Activated naive CD8-positive, alpha-beta T cell treated with anti-CD3 and anti-CD28 coated beads, Interleukin-2, amount 50 U/mL, for 16 hours (primary cell): Measurements from ENCODE around the gene TCEAL9.
"Not testable (repeated sequence)": the region's sequence is repeated elsewhere in the genome, so short reads cannot be mapped to it uniquely, and the experiment has no call there.

Experiments used
- DNase-seq: peaks from one replicate; pipeline ENCODE4 v3.0.0-alpha.2; 2020; ENCODE audit warnings: low read depth, low spot score

TCEAL9 gene, protein sequence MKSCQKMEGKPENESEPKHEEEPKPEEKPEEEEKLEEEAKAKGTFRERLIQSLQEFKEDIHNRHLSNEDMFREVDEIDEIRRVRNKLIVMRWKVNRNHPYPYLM

GRCh38 chrX:103356130-103356798, at the start of gene TCEAL9:
Gene TCEAL9 (plus strand): TSS chrX:103356506. CDS start chrX:103357685, 1,179 bp downstream.
- no peak for DNase-seq

- no peak for DNase-seq
Measured at GRCh38 chrX:103309860-103310554, 46.3 kb upstream of the TCEAL9 start.

GRCh38 chrX:103310555-103311398, 45.5 kb upstream of the TCEAL9 start, which contains the start of gene BEX2:
Gene BEX2 (minus strand): TSS chrX:103310990. CDS start chrX:103309976, 1,014 bp downstream.
- peak; percentile 71 for DNase-seq

DNA sequence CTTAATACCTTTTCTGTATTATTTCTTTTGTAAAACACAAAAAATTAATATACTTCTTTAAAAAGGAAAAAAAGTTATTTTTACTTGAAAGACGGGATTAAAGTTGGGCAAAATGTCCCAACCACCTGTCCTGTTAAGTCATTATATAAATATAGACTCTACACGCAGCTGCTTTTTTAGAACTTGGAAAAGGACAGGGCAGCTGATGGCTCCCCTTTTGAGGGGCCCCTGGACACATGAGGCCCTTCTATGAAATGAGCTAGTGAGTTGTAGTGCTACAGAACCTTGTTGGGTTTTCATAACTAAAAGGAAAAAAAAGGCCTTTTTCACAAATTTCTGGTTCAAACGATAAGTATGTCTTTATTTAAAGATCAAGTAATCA, 44.9 kb upstream of the TCEAL9 start:
- no peak for DNase-seq

- no peak for DNase-seq
Measured at GRCh38 chrX:103329991-103330390, 26.3 kb upstream of the TCEAL9 start, which contains the start of gene TCEAL7. Gene TCEAL7 (plus strand): TSS chrX:103330239. CDS start chrX:103331404, 1,165 bp downstream.

GRCh38 chrX:103330681-103331288, 25.5 kb upstream of the TCEAL9 start:
- DNase-seq: no peak

DNA sequence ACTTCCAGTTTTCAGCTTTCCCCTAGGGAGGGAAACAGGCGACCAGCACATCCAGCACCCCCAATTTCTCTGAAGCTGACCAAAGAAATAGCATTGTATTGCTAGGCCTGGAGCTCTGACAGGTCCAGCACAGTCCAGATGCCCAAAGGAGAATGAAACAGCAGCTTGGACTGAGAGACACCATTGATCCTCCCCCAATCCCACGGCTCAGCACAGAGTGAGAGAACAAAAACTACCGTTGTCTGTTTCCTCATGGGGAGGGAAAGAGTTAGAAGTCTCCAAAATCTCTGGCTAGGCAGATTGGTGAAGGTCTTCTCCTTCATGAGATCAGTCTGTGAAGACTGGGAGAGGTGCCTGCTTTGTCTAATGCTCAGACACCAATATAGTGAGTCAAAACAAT, 17.6 kb upstream of the TCEAL9 start:
- DNase-seq: no peak

- DNase-seq: peak; percentile 3
Measured at GRCh38 chrX:103343105-103343504, 13.2 kb upstream of the TCEAL9 start.

DNA sequence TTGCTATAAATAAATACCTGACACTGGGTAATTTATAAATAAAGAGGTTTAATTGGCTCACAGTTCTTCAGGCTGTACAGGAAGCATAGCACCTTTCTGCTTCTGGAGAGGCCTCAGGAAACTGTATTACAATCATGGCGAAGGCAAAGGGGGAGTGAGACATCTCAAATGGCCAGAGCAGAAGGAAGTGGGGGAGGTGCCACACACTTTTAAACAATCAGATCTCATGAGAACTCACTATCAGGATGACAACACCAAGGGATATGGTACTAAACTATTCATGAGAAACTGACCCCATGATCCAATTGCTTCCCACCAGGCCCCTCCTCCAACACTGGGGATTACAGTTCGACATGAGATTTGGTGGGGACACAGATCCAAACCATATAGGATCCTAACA, 11.7 kb upstream of the TCEAL9 start:
- no peak for DNase-seq

DNA sequence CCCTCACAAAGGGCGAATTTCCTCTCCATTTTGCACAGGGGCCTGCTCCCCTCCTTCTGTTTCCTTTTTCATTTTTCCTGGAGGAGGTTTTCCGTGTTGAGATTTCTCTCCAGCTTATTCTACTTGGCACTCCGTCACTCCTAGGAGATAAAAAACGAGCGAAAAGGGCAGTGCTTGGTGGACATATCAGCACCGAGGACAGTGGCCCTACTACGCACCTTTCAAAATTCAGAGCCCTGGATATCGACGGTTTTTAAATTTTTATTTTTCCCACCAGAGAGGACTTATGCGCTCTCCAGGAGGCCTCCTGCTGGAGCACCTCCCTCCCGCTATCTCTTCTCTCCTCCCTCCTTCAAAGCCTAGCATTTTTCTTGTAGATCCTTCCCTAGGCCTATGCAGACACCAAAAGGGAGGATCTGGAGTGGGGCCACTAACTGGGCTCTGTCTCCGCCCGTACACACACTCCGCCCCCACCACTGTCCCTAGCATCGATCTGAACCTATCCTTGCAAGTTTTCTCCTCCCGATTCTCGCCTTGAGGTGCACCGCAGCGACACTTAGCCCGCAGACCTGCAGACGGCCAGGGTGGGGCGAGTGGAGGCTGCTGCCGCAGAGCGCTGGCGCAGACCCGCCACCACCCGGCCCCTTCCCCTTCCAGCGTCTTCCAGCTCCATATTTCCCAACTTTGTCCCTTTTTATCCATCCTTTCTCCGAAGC, 8.5 kb upstream of the TCEAL9 start:
- DNase-seq: no peak

DNA sequence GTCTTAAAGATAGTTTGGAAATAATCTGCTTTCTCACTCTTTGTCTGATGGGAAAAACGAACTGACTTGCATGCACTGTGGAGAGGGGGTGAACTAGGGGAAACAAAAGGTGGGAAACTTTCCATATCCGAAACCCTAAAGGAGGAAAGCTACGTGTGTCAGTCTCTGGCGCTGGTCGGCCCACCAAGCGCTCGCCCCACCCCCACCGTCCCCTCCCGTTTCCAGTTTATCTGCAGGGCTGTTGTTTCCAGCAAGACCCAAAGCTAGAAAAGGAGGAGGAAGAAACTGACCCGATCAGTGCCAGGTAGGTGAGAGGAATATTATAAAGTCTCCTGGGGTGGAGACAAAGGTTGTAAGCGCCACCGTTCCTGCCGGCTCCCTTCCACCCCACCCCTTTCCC, 552 bp downstream of the TCEAL9 start:
- DNase-seq: no peak

DNA sequence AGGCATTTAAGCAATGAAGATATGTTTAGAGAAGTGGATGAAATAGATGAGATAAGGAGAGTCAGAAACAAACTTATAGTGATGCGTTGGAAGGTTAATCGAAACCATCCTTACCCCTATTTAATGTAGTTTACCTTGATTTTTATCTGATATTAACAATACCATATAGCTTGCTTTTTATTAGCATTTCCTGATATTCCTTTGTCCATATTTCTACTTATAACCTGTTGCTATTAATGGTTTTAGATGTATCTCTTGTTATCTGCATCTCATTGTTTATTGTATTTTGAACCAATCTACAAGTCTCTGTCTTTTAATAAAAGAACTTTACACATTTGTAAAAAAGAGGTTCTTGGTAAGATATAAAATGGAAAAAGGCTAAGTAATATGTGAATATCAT, 1.6 kb downstream of the TCEAL9 start:
- no peak for DNase-seq

DNA sequence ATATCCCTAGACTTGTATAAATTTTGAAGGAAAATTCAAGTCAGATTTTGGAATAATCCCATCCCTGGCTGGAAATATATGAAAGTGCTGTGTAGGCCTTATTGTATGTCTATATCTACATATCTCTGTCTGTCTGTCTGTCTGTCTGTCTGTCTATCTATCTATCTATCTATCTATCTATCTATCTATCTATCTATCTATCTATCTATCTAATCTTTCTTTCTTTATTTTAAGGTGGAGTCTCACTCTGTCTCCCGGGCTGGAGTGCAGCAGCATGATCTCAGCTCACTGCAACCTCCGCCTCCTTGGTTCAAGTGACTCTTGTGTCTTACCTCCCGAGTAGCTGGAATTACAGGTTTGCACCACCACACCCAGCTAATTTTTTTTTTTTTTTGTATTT, 3.3 kb downstream of the TCEAL9 start:
- DNase-seq: not testable (repeated sequence)

GRCh38 chrX:103360092-103360491, 3.8 kb downstream of the TCEAL9 start:
- DNase-seq: no peak

GRCh38 chrX:103360916-103361315, 4.6 kb downstream of the TCEAL9 start:
- DNase-seq: no peak

- DNase-seq: no peak
Measured at GRCh38 chrX:103361798-103362197, 5.5 kb downstream of the TCEAL9 start.

DNA sequence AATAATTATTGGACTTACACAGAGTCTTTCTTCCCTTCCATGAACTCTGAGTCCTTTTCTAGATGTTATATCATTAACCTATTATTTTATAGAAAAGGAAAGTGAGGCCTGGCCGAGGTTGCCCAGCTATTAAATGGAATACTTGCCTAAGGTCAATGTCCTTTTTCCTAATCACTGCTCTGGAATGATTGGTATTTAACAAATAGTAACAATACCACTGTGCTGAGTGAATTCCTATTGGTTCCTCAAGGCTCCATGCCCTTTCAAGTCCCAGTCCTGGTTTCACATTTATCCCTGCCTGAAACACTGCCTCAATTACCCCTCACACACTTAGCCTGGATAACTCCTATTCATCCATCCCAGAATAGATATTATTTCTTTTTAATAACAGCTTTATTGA, 6.2 kb downstream of the TCEAL9 start:
- DNase-seq: no peak

GRCh38 chrX:103363046-103363445, 6.7 kb downstream of the TCEAL9 start:
- no peak for DNase-seq

GRCh38 chrX:103367502-103367901, 11.2 kb downstream of the TCEAL9 start:
- DNase-seq: no peak

- no peak for DNase-seq
Measured at GRCh38 chrX:103369479-103369878, 13.2 kb downstream of the TCEAL9 start.

- DNase-seq: no peak
Measured at GRCh38 chrX:103372886-103373285, 16.6 kb downstream of the TCEAL9 start.
